Upper lobe of right lung (tissue), 1 donor: Measurements from ENCODE around the gene RNH1. TPM values are rescaled to one million over a fixed set of nuclear protein-coding genes. Genes with fewer than 3 reads are reported as not detected.
A peak's percentile ranks its signal among the peaks of the same experiment; 100 is the strongest.

Experiments
- ATAC-seq: fragments of 200-7000 bp; cut with Tn5 transposase; one replicate; pipeline ENCODE4 v1.9.1; 2020; ENCODE audit warnings: mild to moderate bottlenecking, moderate library complexity
- DNase-seq: peaks from one replicate; pipeline ENCODE4 v3.0.0-alpha.2; 2020
- H3K27ac ChIP-seq: fragments of 200-600 bp; one replicate; pipeline ENCODE4 v1.8.0; 2022
- H3K27me3 ChIP-seq: fragments of 200-600 bp; one replicate; pipeline ENCODE4 v1.8.0; 2022; ENCODE audit warnings: mild to moderate bottlenecking
- H3K36me3 ChIP-seq: fragments of 200-600 bp; one replicate; pipeline ENCODE4 v1.8.0; 2022
- H3K4me1 ChIP-seq: fragments of 200-600 bp; one replicate; pipeline ENCODE4 v1.8.0; 2022
- H3K4me3 ChIP-seq: fragments of 200-600 bp; one replicate; pipeline ENCODE4 v1.8.0; 2022; ENCODE audit warnings: mild to moderate bottlenecking
- H3K9me3 ChIP-seq: fragments of 200-600 bp; one replicate; pipeline ENCODE4 v1.8.0; 2022
- intact Hi-C: fragments of 100-400 bp; cut with DNase I; formaldehyde crosslinking; loops from one replicate; pipeline ENCODE4 v1.11.0; 2022
- total RNA-seq: library from RNA; stranded (reverse); fragmentation: NEBNext Ultra II Directional; extraction: Animal tissue kit (Norgen Biotek cat#: 25700); gene quantifications from one replicate; pipeline ENCODE4 v1.2.1, GENCODE V29; 2021
- TF ChIP-seq, protein P1 (sequence below): fragments of 200-600 bp; IDR thresholded peaks from one replicate; pipeline ENCODE4 v1.8.0; 2022; ENCODE audit warnings: antibody characterized with exemption
- donor health status: DM: no; HTN: yes; CAD: no; lungs with severe emphysema.

RNH1 gene
- total RNA-seq, 1 donor from 2014 or later, result 245 TPM

DNA sequence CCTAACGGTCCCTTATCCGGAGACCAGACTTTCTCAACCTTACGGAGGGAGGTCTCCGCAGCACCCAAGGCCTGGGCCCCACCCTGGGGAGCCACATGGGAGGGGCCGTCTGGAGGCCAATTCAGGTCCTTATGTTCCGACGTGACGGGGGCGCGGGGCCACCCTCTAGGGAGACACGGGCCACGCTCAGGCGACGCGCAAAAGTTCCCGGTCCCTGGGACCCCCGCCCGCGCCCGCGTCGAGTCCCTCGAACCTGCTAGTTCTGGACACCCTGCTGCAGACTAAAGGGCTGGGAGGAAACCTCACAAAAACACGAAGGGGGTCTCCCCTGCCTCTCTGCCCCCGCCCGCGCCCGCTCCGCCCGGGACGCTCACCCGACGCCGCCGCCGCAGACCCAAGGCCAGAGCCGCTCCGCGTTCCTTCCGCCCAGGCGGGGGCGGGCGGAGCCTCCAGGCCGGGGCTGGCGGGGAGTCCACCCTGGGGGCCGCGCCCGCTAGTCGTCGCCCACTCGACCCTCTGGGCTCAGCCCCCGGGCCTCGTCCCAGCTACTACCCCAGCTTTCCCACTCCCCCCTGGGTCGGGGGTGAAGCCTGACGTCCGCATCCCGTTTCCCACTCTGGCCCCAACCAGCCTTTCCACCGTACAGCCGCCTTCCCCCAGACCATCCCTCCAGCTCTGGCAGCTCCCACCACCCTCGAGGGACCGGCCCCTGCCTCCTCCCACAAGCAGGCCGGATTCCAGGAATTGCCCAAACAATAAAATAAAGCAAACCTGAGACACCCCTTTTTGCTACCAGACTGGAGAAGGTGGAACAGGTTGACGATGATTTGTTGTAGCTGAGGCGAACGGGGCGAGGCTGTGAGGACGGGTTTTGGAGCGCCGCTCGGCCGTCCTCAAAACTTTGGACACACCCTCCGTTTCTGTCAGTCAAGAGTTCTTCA lies 2.7 kb downstream of the RNH1 start:
- DNase-seq, result peak; percentile 81
- ATAC-seq, result no peak
- no peaks in the 10 kb centered on the region for H3K9me3 ChIP-seq
- intact Hi-C loops, result no loop called here
- TF ChIP-seq, protein P1, sequence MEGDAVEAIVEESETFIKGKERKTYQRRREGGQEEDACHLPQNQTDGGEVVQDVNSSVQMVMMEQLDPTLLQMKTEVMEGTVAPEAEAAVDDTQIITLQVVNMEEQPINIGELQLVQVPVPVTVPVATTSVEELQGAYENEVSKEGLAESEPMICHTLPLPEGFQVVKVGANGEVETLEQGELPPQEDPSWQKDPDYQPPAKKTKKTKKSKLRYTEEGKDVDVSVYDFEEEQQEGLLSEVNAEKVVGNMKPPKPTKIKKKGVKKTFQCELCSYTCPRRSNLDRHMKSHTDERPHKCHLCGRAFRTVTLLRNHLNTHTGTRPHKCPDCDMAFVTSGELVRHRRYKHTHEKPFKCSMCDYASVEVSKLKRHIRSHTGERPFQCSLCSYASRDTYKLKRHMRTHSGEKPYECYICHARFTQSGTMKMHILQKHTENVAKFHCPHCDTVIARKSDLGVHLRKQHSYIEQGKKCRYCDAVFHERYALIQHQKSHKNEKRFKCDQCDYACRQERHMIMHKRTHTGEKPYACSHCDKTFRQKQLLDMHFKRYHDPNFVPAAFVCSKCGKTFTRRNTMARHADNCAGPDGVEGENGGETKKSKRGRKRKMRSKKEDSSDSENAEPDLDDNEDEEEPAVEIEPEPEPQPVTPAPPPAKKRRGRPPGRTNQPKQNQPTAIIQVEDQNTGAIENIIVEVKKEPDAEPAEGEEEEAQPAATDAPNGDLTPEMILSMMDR, result no peak
- peak overlapping the region; percentile 88 for H3K4me3 ChIP-seq
- peaks cover 46% of the 10 kb centered on the region for H3K4me1 ChIP-seq
- no peaks in the 10 kb centered on the region for H3K27me3 ChIP-seq
- peaks cover 36% of the 10 kb centered on the region for H3K36me3 ChIP-seq
- peak overlapping the region; percentile 87 for H3K27ac ChIP-seq

DNA sequence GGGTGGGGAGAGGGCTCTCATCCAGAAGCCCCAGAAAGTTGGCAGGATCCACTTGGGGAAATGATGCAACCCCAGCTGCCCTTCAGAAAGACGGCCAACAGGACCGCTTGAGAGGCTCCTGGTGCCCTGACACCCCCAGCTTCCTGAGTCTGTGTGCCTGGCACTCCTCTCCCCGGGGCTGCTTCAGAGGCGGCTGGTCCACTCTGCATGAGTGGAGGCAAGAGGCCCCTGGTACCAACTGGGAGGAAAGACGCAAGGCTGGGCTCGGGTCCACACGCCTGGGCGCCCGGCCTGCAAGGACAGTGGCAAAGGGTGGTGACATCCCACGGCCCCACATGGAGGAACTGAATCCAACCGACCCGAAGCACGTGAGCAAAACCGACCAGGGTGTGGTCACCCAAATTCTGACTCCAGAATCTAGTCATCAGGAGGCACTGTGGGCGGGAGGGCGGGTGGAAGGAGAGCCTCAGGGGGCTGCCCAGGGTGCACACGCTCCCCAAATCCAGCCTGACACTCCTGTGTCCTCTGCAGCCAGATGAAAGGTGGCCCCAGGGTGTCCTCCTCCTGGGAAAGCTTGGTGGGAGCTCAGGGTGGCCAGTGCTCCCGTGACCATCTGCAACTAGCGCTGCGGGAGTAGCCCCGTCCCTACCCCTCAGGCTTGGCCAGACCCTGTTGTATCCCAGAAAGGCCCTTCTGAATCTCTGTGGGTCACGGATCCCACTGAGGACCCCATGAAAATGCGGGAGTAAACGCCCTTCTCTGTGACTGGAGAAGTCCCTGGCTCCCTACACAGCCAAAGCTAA lies 3.7 kb downstream of the RNH1 start:
- DNase-seq (peak; percentile 87), ATAC-seq (peak; percentile 4)
- Histone ChIP-seq H3K9me3 (no peaks in the 10 kb centered on the region), H3K4me1 (peaks cover 46% of the 10 kb centered on the region), H3K27ac (peak overlapping the region; percentile 87), H3K36me3 (peaks cover 38% of the 10 kb centered on the region), H3K27me3 (no peaks in the 10 kb centered on the region), H3K4me3 (peak overlapping the region; percentile 88)
- TF ChIP-seq, protein P1, result no peak
- intact Hi-C loops, result no loop called here

DNA sequence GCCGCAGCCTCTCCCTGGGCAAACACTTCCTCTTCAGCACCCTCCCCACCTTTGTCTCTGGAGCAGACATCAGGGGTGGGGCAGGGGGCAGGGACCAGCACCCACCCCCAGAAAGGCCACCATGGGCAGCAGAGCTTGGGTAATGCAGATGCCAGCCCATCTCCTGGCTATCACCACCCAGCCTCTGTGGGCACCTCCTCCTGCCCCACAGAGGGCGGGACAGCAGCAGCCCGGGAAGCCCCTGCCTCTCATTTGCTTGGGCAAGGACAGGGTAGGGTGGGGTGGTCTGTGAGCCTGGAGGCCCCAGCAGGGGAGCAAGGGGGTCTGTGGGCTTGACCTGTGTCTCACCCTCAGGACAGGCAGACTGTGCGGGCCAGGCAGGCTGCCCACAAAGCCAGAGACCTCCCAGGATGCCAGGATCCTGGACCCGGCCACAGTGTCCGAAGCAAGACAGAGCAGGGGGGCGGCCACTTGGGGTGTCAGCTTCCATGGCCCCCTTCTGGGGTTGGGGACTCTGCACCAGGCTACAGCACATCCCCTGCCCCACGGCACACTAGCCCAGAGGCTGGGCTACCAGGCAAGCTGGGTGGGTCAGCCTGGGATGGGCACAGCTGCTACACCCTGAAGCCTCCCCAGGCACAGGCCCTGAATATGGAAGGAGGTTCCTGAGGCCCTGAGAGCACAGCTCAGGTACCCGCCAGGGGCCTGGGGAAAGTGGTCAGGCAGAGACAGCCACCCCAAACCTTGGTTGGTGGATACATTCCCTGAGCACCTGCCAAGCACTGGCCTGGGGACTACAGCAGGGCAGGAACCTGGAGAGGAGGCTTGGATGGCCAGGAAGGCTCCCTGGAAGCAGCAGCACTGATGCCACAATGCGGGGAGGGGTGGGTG lies 4.5 kb downstream of the RNH1 start:
- Histone ChIP-seq H3K4me3 (peak overlapping the region; percentile 88), H3K9me3 (no peaks in the 10 kb centered on the region), H3K27me3 (no peaks in the 10 kb centered on the region), H3K36me3 (peaks cover 46% of the 10 kb centered on the region), H3K27ac (peak overlapping the region; percentile 87), H3K4me1 (peaks cover 39% of the 10 kb centered on the region)
- ATAC-seq, result no peak
- intact Hi-C loops, result no loop called here
- DNase-seq, result no peak
- TF ChIP-seq, protein P1, result no peak

DNA sequence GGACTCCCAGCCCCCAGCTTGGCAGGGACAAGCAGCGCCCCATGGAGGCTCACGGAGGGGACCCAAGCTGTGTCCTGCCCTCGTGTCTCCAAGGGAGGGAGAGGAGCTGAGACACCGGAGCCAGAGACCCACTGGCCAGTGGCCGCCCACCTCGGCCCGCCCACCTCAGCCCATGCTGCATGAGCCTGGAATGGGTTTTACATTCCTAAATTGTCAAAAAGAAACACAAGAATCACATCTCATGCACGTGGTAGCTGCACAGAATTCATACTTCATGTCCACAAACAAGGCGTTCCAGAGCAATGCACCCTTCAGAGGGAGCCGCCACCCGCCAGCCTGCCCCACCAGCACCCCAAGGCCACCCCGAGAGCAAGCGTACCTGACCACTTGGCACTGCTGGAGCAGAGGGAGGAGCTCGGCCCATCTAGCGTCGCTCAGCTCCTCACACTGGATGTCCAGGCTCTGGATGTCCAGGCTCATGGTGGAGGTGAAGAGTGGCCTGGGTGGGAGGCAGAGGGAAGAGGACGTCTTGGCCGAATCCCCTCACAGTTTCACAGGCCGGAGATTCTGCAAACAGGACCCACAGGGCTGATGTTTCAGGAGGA lies 5.3 kb downstream of the RNH1 start:
- no peak for DNase-seq
- intact Hi-C loops, result no loop called here
- peaks cover 54% of the 10 kb centered on the region for H3K36me3 ChIP-seq

More for the DNA sequence above, 5.3 kb downstream of the RNH1 start:
- H3K27me3 ChIP-seq, result no peaks in the 10 kb centered on the region
- peaks cover 38% of the 10 kb centered on the region for H3K4me1 ChIP-seq
- H3K4me3 ChIP-seq, result no peak overlapping the region
- no peak overlapping the region for H3K27ac ChIP-seq
- TF ChIP-seq, protein P1, result no peak
- no peaks in the 10 kb centered on the region for H3K9me3 ChIP-seq
- ATAC-seq, result no peak
